CD4-positive, alpha-beta T cell treated with Interleukin-6 for 4 hours (primary cell): ENCODE results near the gene FOXD4L3.
"Not testable (repeated sequence)": the region's sequence is repeated elsewhere in the genome, so short reads cannot be mapped to it uniquely, and the experiment has no call there.

Experiments
- DNase-seq: peaks from one replicate; pipeline ENCODE4 v3.0.0-alpha.2; 2020; ENCODE audit warnings: mixed read lengths

The FOXD4L3 gene

DNA sequence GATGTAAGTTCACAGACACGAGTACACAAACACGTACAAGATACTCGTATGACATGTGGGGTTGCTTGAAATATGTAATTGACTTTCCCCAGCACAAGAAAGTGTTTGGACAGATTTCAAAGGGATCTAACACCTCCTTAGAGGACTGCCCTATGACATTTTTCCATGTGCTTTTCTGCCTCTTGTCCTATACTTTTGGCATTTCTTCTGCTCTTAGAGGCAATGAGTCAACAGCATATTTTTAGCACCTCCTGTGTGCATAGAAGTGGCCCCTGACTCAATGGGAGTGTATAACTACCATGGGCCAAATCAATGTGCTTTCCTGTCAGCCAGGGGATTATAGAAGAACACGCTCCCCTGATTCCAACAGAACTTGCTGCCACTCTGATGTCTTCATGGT lies 49.0 kb downstream of the FOXD4L3 start:
- not testable (repeated sequence) for DNase-seq
